Measurements from ENCODE around the gene MTRF1L.

- TF ChIP-seq POLR2AphosphoS5 (IDR thresholded peaks at IDR 0.05; ENCODE audit: borderline replicate concordance, low read depth, low read length) (no peak), EZH2 (IDR thresholded peaks at IDR 0.05) (no peak)
These were observed 18.0 kb downstream of the MTRF1L start for GRCh38 chr6:152984513-152984872.
